ENCODE data around the gene BRSK1. TPM values are rescaled to one million over a fixed set of nuclear protein-coding genes. Genes with fewer than 3 reads are reported as not detected.

The BRSK1 gene
- polyA plus RNA-seq, 1 experiment: 9.5 TPM

GRCh38 chr19:55302318-55302703 lies 18.5 kb downstream of the BRSK1 start:
- no peak overlapping the region; the same call in 1 of the 2 replicates for H3K4me3 ChIP-seq (ENCODE audit: low read depth, low read length)
- POLR2A ChIA-PET: no interaction called here
- H3K27me3 ChIP-seq (ENCODE audit: control insufficient read depth, insufficient read depth, low read length): no peaks in the 10 kb centered on the region
- no peaks in the 10 kb centered on the region for H3K9me3 ChIP-seq (ENCODE audit: control insufficient read depth, insufficient read depth, low read length)
- CTCF ChIA-PET: interaction anchor here (0.6 to 3.7 kb wide), 17 partner anchors 10 to 331 kb away, joined by 3 to 41 read pairs (median 4); partner anchors contain the start of genes KMT5C and TMEM238
- no peak for DNase-seq (ENCODE audit: low read depth, low spot score)
- H3K27ac ChIP-seq (ENCODE audit: low read depth, low read length): no peak overlapping the region
- no peak for TF ChIP-seq CTCF (IDR thresholded peaks at IDR 0.05; ENCODE audit: low read depth, low read length)

- POLR2A ChIA-PET: interaction anchor here (0.5 kb wide), 1 partner anchor 16 kb away, joined by 6 read pairs; no protein-coding TSS in a partner anchor
- Histone ChIP-seq H3K4me3 (ENCODE audit: low read depth, low read length) (no peak overlapping the region), H3K9me3 (ENCODE audit: control insufficient read depth, insufficient read depth, low read length) (no peaks in the 10 kb centered on the region), H3K27ac (ENCODE audit: low read depth, low read length) (no peak overlapping the region), H3K27me3 (ENCODE audit: control insufficient read depth, insufficient read depth, low read length) (no peaks in the 10 kb centered on the region)
- CTCF ChIA-PET: interaction anchor here (0.5 to 3.7 kb wide), 10 partner anchors 10 to 330 kb away, joined by 3 to 41 read pairs (median 8); partner anchors contain the start of gene KMT5C
- DNase-seq (ENCODE audit: low read depth, low spot score): no peak
- no peak for TF ChIP-seq CTCF (IDR thresholded peaks at IDR 0.05; ENCODE audit: low read depth, low read length)
Observed at GRCh38 chr19:55303477-55303876, 19.7 kb downstream of the BRSK1 start.

GRCh38 chr19:55304279-55304978 lies 20.6 kb downstream of the BRSK1 start:
- no peak for DNase-seq (ENCODE audit: low read depth, low spot score)

GRCh38 chr19:55304980-55305379 lies 21.2 kb downstream of the BRSK1 start:
- POLR2A ChIA-PET: no interaction called here

More at GRCh38 chr19:55304279-55304978, 20.6 kb downstream of the BRSK1 start:
- no peak overlapping the region for H3K4me3 ChIP-seq (ENCODE audit: low read depth, low read length)
- no peak overlapping the region for H3K27ac ChIP-seq (ENCODE audit: low read depth, low read length)
- no peaks in the 10 kb centered on the region for H3K9me3 ChIP-seq (ENCODE audit: control insufficient read depth, insufficient read depth, low read length)
- TF ChIP-seq CTCF (IDR thresholded peaks at IDR 0.05; ENCODE audit: low read depth, low read length): no peak
- ChIA-PET POLR2A (no interaction called here), CTCF (no interaction called here)
- no peaks in the 10 kb centered on the region for H3K27me3 ChIP-seq (ENCODE audit: control insufficient read depth, insufficient read depth, low read length)

More at GRCh38 chr19:55304980-55305379, 21.2 kb downstream of the BRSK1 start:
- Histone ChIP-seq H3K9me3 (ENCODE audit: control insufficient read depth, insufficient read depth, low read length) (no peaks in the 10 kb centered on the region), H3K27ac (ENCODE audit: low read depth, low read length) (no peak overlapping the region), H3K27me3 (ENCODE audit: control insufficient read depth, insufficient read depth, low read length) (no peaks in the 10 kb centered on the region), H3K4me3 (ENCODE audit: low read depth, low read length) (no peak overlapping the region)
- no peak for TF ChIP-seq CTCF (IDR thresholded peaks at IDR 0.05; ENCODE audit: low read depth, low read length)
- DNase-seq (ENCODE audit: low read depth, low spot score): no peak
- CTCF ChIA-PET: no interaction called here

Measured in AG04450 (cell line).